A549 treated with dexamethasone at 1 μM for 4 hours (cell line): ENCODE measurements around the gene CFAP298. TPM values are rescaled to one million over a fixed set of nuclear protein-coding genes. Genes with fewer than 3 reads are reported as not detected.

Experiments used
- total RNA-seq: library from RNA; stranded (reverse); fragments of 200-300 nt; extraction: Qiagen RNA extraction; gene quantifications from 5 replicates; pipeline ENCODE4 v1.2.3, GENCODE V29; 2022

Gene CFAP298, protein sequence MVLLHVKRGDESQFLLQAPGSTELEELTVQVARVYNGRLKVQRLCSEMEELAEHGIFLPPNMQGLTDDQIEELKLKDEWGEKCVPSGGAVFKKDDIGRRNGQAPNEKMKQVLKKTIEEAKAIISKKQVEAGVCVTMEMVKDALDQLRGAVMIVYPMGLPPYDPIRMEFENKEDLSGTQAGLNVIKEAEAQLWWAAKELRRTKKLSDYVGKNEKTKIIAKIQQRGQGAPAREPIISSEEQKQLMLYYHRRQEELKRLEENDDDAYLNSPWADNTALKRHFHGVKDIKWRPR
- 27.0 to 30.8 TPM (median 28.8 TPM) in 5 replicates for total RNA-seq

DNA sequence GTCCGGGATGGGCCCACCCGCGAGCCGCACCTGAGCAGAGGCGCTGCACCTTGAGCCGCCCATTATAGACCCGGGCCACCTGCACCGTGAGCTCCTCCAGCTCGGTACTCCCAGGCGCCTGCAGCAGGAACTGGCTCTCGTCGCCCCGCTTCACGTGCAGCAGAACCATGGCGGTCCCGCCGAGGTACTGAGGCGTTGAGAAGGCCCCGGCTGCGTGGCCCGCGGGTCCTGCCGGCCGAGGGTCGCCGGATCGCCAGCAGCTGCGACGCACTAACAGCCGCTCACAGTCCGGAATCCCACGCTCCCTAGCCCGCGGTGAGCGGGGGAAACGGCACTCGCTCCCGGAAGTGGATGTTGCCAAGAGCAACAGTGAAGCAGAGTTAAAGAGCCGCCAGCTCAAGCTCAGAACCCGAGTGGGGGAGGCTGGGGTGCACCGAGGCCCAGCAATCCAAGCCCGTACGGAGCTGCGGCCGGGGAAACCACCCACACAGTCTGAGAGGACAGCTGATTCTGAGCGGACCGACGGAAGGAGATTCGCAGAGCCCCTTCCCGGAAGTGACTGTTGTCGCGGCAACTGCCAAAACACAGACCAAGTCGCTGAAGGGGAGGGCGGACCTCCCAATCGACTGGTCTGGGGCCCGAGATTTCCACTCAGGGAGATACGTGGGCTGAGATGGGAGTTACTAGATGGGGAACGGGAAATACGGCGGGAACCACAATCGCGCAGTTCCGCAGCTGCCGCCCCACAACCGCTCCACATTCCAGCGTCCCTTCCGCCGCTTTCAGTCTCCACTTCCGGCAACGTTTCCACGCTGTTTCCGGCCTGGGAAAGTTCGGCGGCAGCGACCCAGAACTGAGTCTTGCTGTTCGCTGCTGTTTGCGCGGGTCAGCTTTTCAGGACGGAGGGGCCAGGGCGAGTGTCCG is at the start of gene CFAP298:
TSS of gene CFAP298 (minus strand) at position 303 of the 924 bp plus-strand sequence. CDS start at position 169, 134 bp downstream.

DNA sequence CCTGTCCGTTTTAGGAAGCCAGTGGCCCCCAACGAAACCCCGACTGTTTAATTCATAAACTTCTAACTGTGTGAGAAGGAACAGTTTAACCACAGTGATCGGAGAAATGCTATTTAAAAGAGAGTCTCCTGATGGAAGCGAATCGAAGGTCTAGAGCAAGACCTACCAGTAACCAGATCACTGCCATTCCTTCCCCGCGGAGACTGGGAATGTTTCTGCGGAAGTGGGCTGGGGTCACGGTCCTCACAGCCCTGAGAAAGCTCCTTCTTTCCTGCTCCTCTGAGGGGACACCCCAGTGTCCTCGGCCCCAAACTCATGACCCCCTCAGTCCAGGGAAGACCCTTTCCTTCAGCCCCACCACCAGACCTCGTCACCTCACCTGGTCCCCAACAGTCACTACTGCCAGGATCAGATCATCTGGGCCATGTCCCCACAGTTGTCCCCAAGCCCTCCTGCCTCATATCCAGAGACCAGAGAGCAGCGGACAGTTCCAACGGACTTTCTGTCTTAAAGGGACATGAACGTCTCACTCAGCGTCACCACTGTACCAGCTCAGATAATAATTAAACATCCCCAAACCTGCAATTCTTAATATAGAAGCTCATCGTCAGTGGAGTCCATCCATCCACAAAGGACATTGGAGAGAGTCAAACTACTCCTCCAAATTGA is 27.0 kb downstream of the CFAP298 start, which contains the start of gene TCP10L:
TSS of gene TCP10L (minus strand) at position 482 of the 669 bp plus-strand sequence. CDS start 1,219 bp downstream, outside the sequence.

Other genes starting within 250 kb of the CFAP298 start
- 9.9 to 15.9 TPM (median 14.4 TPM) in 5 replicates for gene URB1, start 219.4 kb downstream of the CFAP298 start, total RNA-seq
- gene EVA1C, start 199.7 kb downstream of the CFAP298 start, total RNA-seq = 53.6 to 63.2 TPM (median 58.1 TPM) in 5 replicates
- 0.37 to 0.75 TPM (median 0.59 TPM) in 5 replicates for gene TCP10L, start 26.9 kb downstream of the CFAP298 start, total RNA-seq
- 1.5 to 3.3 TPM (median 2.9 TPM) in 5 replicates for gene SYNJ1, start 115.6 kb upstream of the CFAP298 start, total RNA-seq
- 9.8 to 16.2 TPM (median 13.6 TPM) in 5 replicates for gene PAXBP1, start 159.4 kb upstream of the CFAP298 start, total RNA-seq